ENCODE measurements around the gene HSPBAP1. TPM values are rescaled to one million over a fixed set of nuclear protein-coding genes. Genes with fewer than 3 reads are reported as not detected.

Gene HSPBAP1
- total RNA-seq, 1 experiment from 2014 or later: 8.9 TPM

- intact Hi-C loops (cut with micrococcal nuclease; ENCODE audit: unreplicated experiment): no loop called here
- no peak for DNase-seq
- H3K27me3 Mint-ChIP-seq (ENCODE audit: unreplicated experiment): no peaks in the 10 kb centered on the region
- no peak overlapping the region for H3K4me3 Mint-ChIP-seq (ENCODE audit: low read depth, unreplicated experiment)
- no peak overlapping the region for H3K27ac Mint-ChIP-seq (ENCODE audit: unreplicated experiment)
- BruUV-seq (replicated peaks): no TSS peak
- no peak for TF ChIP-seq CTCF (IDR thresholded peaks at IDR 0.05; ENCODE audit: unreplicated experiment)
- no peaks in the 10 kb centered on the region for H3K9me3 Mint-ChIP-seq (ENCODE audit: low read depth, unreplicated experiment)
- H3K4me1 Mint-ChIP-seq (ENCODE audit: low read depth, unreplicated experiment): peaks cover 12% of the 10 kb centered on the region
- H3K36me3 Mint-ChIP-seq (ENCODE audit: insufficient read depth, unreplicated experiment): peaks cover 13% of the 10 kb centered on the region
- CTCF ChIA-PET: no interaction called here
Measured at GRCh38 chr3:122690096-122690495, 103.5 kb downstream of the HSPBAP1 start.

Other genes starting within 250 kb of the HSPBAP1 start
- gene PARP9, start 229.5 kb downstream of the HSPBAP1 start, total RNA-seq (2022): 71.2 and 128 TPM in 2 replicates
- 73.9 and 121 TPM in 2 replicates for gene DTX3L, start 229.5 kb downstream of the HSPBAP1 start, total RNA-seq (2022)
- 3.4 and 3.6 TPM in 2 replicates for gene PARP15, start 216.2 kb downstream of the HSPBAP1 start, total RNA-seq (2022)
- gene PARP14, start 113.0 kb downstream of the HSPBAP1 start, total RNA-seq (2022): 95.5 and 168 TPM in 2 replicates
- gene SLC49A4, start 1.2 kb upstream of the HSPBAP1 start, total RNA-seq (2022): 15.0 and 16.1 TPM in 2 replicates
- not detected in 2 replicates for gene SEMA5B, start 233.9 kb upstream of the HSPBAP1 start, total RNA-seq (2022)

Data from Calu3 (cell line).